NCI-H526 (cell line): Measurements from ENCODE around the gene PCP2.

Experiments used
- DNase-seq, 2 experiments: peaks; one replicate each; lab custom pipeline; 2025; lab: John Stamatoyannopoulos, UW

The PCP2 gene

DNA sequence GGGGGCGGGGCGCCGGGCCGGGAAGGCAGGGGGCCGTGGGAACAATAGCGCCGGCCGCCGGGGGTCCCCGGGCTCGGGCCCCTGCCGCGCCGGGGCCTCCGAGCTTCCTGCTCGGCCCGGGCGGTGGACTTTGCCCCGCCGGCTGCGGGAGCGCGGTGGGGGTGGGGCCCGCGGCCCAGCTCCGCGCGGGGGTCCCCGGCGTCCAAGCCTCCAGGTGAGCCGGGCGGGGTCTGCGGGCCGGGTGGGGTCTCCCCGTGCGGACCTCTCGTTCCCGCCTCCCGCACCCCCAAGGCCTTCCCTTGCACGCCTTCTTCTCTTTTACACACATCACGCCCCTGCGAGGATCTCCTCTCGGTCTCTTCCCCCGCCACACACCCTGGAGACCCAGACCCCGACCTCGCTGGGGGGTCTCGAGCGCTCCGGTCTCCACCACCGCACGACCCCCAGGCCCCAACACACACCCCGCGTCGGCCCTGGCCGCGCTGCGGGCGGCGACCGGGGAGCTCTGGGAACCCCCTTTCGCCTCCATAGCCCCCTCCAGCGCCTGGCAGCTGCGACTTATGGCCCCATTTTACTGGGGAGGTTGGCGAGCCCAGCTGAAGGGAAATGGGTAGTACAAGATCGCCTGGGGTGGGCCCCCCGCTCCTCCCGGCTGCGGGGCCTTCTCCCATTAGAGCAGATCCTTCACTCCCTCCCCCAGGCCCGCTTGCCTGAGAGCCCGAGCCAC, 37.1 kb downstream of the PCP2 start:
- peak in 1 of 2 experiments; percentile 17 for DNase-seq

DNA sequence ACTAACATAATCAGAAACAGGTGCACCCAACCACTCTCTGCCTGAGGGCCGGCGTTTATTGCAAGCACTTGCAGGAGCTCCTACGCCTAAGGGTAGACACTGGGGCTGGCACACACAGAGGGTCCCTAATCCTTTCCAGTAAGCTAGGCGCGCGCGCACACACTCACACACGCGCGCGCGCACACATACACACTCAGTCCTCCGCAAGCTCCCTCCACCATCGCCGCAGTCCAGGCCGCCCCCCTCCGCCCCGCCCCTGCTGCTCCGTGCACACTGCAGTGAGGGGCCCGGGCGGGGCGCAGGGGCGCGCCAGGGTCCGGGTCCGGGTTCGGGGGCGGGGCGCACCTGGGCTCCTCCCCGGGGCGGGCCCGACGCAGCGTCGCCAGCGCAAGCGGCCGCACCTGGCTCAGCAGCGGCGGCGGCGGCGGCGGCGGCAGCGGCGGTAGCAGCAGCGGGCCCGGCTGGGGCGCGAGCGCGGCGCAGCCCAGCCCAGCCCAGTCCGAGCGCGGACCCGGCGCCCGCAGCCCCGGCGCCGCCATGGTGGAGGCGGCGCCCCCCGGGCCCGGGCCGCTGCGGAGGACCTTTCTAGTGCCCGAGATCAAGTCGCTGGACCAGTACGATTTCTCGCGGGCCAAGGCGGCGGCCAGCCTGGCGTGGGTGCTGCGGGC, 37.9 kb downstream of the PCP2 start, which contains the start of gene CAMSAP3:
Gene CAMSAP3 (plus strand): TSS at position 398 of the 668 bp plus-strand sequence. CDS start 140 bp downstream, at position 538.
- peak; percentile 62 to 84 for DNase-seq

DNA sequence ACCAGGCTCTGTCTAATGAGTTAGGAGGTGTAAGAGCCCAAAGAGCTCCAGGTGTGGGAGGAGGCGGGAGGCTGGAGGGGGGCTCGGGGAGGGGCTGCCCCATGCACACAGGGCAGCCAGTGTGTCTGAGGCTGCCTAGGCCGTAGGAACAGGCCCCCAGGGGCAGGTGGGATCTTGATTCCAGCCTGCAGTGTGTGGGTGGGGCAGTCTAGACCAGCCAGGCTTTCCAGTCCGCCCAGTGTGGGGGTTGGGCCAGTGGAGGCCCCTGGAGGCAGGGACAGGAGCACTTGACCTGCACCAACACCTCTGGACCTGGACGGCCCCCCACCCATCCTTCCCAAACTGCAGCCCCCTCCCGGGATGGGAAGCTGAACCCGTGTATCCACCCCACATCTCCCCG, 43.3 kb downstream of the PCP2 start:
- no peak for DNase-seq

DNA sequence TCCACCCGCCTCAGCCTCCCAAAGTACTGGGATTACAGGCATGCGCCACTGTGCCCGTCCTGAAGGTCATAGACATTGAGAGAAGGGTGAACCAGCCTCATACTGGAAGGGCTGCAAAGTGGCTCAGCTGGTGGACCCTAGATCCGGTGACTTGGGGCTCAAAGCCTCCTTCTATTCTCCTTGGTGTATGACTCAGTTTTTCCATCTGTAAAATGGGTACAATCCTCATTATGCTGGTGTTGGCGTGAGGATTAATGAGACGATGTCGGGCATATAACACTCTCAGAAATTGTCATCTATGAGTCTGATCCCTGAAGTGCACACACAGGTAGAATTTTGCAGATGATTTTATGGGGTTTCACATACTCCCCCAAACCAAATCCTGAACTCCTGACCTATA, 43.7 kb downstream of the PCP2 start:
- no peak for DNase-seq

- no peak for DNase-seq
Observed at GRCh38 chr19:7582446-7582845, 51.1 kb downstream of the PCP2 start.
